GM12878 (cell line): Measurements from ENCODE around the gene MAGED1. TPM values are rescaled to one million over a fixed set of nuclear protein-coding genes. Genes with fewer than 3 reads are reported as not detected.

Source experiments
- ATAC-seq: fragments of 200-7000 bp; cut with Tn5 transposase; 3 replicates; pipeline ENCODE4 v1.9.1; 2020; ENCODE audit warnings: mild to moderate bottlenecking, moderate library complexity
- BruUV-seq: library from RNA; stranded (reverse); fragments of 400-500 nt; replicated peaks from 2 replicates; lab custom pipeline; 2021; lab: Mats Ljungman, UMichigan
- CTCF ChIA-PET: fragments of 300-600 bp; sonication (Branson Sonifier 250); formaldehyde crosslinking; extraction: SDS; loops from one replicate; lab custom pipeline; 2021; ENCODE audit warnings: inconsistent platforms; lab: Yijun Ruan, JAX
- POLR2A ChIA-PET: fragments of 350-600 bp; formaldehyde crosslinking; extraction: SDS; loops from one replicate; lab custom pipeline; 2021; ENCODE audit warnings: inconsistent platforms; lab: Charles Lee
- RAD21 ChIA-PET: fragments of 300-600 bp; sonication (Branson Sonifier 250); formaldehyde crosslinking; loops from one replicate; lab custom pipeline; 2023; ENCODE audit warnings: antibody characterized with exemption; ENCODE audit not compliant: unreplicated experiment; lab: Charles Lee
- SMC1A ChIA-PET: fragments of 300-600 bp; sonication (Branson Sonifier 250); formaldehyde crosslinking; loops from one replicate; lab custom pipeline; 2023; ENCODE audit not compliant: unreplicated experiment, uncharacterized antibody; lab: Charles Lee
- DNase-seq: peaks from one replicate; pipeline ENCODE4 v3.0.0-alpha.2; 2011; ENCODE audit warnings: low read depth, low spot score
- FAIRE-seq: peaks from 3 replicates; lab custom pipeline; 2011; peaks lifted over from hg19 to GRCh38; lab: Jason Lieb, UNC
- H2AFZ ChIP-seq: 2 replicates; pipeline ENCODE4 v1.6.0; 2011; ENCODE audit warnings: low read depth, low read length, control low read depth; ENCODE audit not compliant: control insufficient read depth
- H3K27ac ChIP-seq: 2 replicates; pipeline ENCODE4 v1.5.1; 2011; ENCODE audit warnings: control low read depth; ENCODE audit not compliant: control insufficient read depth, insufficient read depth
- H3K27me3 ChIP-seq, 2 experiments: replicated peaks in 1 of 2; 2 replicates each; pipeline versions ENCODE4 v1.6.0 to v1.6.1; 2011; ENCODE audit warnings: low read length in 1 of 2; ENCODE audit not compliant: control insufficient read depth in 2 of 2, insufficient read depth in 2 of 2
- H3K36me3 ChIP-seq, 2 experiments: 2 replicates each; pipeline ENCODE4 v1.5.1; 2011; ENCODE audit warnings: low read length in 1 of 2; ENCODE audit not compliant: control insufficient read depth in 2 of 2, insufficient read depth in 2 of 2
- H3K4me1 ChIP-seq: 2 replicates; pipeline ENCODE4 v1.6.1; 2011; ENCODE audit warnings: mild to moderate bottlenecking, low read length, moderate library complexity, mixed read lengths; ENCODE audit not compliant: control insufficient read depth, insufficient read depth
- H3K4me2 ChIP-seq: 2 replicates; pipeline ENCODE4 v1.6.0; 2011; ENCODE audit warnings: control low read depth; ENCODE audit not compliant: control insufficient read depth, insufficient read depth
- H3K4me3 ChIP-seq: fragments of 200-600 bp; sonication (generic); 2 replicates; pipeline ENCODE4 v1.5.1; 2016
- H3K79me2 ChIP-seq: 2 replicates; pipeline ENCODE4 v1.6.0; 2011; ENCODE audit warnings: low read length; ENCODE audit not compliant: control insufficient read depth, insufficient read depth
- H3K9ac ChIP-seq: 2 replicates; pipeline ENCODE4 v1.8.0; 2011; ENCODE audit warnings: low read length, control low read depth, mixed read lengths; ENCODE audit not compliant: control insufficient read depth, insufficient read depth
- H3K9me3 ChIP-seq: replicated peaks from 3 replicates; pipeline ENCODE4 v1.5.1; 2011; ENCODE audit warnings: mild to moderate bottlenecking, low read length; ENCODE audit not compliant: control insufficient read depth, insufficient read depth
- H4K20me1 ChIP-seq: 2 replicates; pipeline ENCODE4 v1.6.0; 2011; ENCODE audit not compliant: control insufficient read depth, insufficient read depth
- CBFB ChIP-seq: IDR thresholded peaks from 2 replicates; pipeline ENCODE4 v1.6.1; 2016; ENCODE audit warnings: antibody characterized with exemption, low read depth
- CBX3 ChIP-seq: fragments of 200-600 bp; sonication (generic); IDR thresholded peaks from 2 replicates; pipeline ENCODE4 v1.6.1; 2016; ENCODE audit warnings: low read depth, borderline replicate concordance
- HDGF ChIP-seq: fragments of 450-650 bp; IDR thresholded peaks from 2 replicates; pipeline ENCODE4 v1.6.1; 2016; ENCODE audit warnings: antibody characterized with exemption
- HSF1 ChIP-seq: fragments of 150-350 bp; IDR thresholded peaks from 2 replicates; pipeline ENCODE4 v1.6.1; 2014; ENCODE audit warnings: mild to moderate bottlenecking, low read depth, low read length
- MAX ChIP-seq: IDR thresholded peaks from 2 replicates; pipeline ENCODE4 v1.6.1; 2012; ENCODE audit warnings: low read depth, low read length, improper control_type of control experiment
- NKRF ChIP-seq: fragments of 450-650 bp; conservative IDR thresholded peaks from 2 replicates; pipeline ENCODE4 v1.6.1; 2017; ENCODE audit warnings: mild to moderate bottlenecking, moderate library complexity
- PAX8 ChIP-seq: fragments of 450-650 bp; IDR thresholded peaks from 2 replicates; pipeline ENCODE4 v1.6.1; 2017; ENCODE audit warnings: mild to moderate bottlenecking, moderate library complexity
- RAD51 ChIP-seq: fragments of 450-650 bp; IDR thresholded peaks from 2 replicates; pipeline ENCODE4 v1.6.1; 2016; ENCODE audit warnings: moderate library complexity, mild to moderate bottlenecking, inconsistent platforms
- SMARCA5 ChIP-seq: fragments of 450-650 bp; IDR thresholded peaks from 2 replicates; pipeline ENCODE4 v1.6.1; 2017; ENCODE audit warnings: mild to moderate bottlenecking
- TARDBP ChIP-seq: IDR thresholded peaks from 2 replicates; pipeline ENCODE4 v1.6.1; 2016; ENCODE audit warnings: borderline replicate concordance
- YY1 ChIP-seq: IDR thresholded peaks from 2 replicates; pipeline ENCODE4 v1.6.1; 2011; ENCODE audit warnings: low read depth, mild to moderate bottlenecking, low read length
- ZNF207 ChIP-seq: fragments of 450-650 bp; IDR thresholded peaks from 2 replicates; pipeline ENCODE4 v1.6.1; 2014; ENCODE audit warnings: antibody characterized with exemption, mild to moderate bottlenecking, borderline replicate concordance
- ZNF217 ChIP-seq: fragments of 450-650 bp; IDR thresholded peaks from 2 replicates; pipeline ENCODE4 v1.6.1; 2017; ENCODE audit warnings: antibody characterized with exemption, mild to moderate bottlenecking
- WGBS: methylation state at CpG from one replicate; pipeline ENCODE4 v1.1.6; 2016; ENCODE audit warnings: low lambda C conversion rate; ENCODE audit not compliant: insufficient replicate concordance, insufficient coverage; ENCODE audit errors: missing lambda C conversion rate; 5-methylcytosine and 5-hydroxymethylcytosine counted together
- in situ Hi-C: fragments of 300-500 bp; cut with MboI; formaldehyde crosslinking; loops from 9 replicates; pipeline ENCODE4 v1.14.3; 2018; ENCODE audit warnings: mixed read lengths
- intact Hi-C: fragments of 100-400 bp; cut with micrococcal nuclease; formaldehyde crosslinking; loops from one replicate; pipeline ENCODE4 v1.14.2; 2022; ENCODE audit not compliant: unreplicated experiment
- polyA plus RNA-seq, 11 experiments: library from polyadenylated mRNA; depleted of rRNA in 4 of 11; unstranded in 6 of 11; stranded (reverse) in 5 of 11; fragments of >200 nt; fragmentation: Nextera tagmentation in 4 of 11; fragmentation: Illumina TruSeq in 1 of 11; extraction: Ambion mirVana in 4 of 11; extraction: Trizol in 1 of 11; gene quantifications; 1 replicate in 1 of 11; 2 replicates in 10 of 11; pipeline versions ENCODE4 v1.2.1 to v1.2.3, GENCODE V29; 2011 to 2016; ENCODE audit warnings: inconsistent platforms in 2 of 11, missing spikeins in 2 of 11, low read depth in 1 of 11
- total RNA-seq, 4 experiments: library from RNA; depleted of rRNA in 3 of 4; stranded (reverse); fragments of >200 nt in 3 of 4; fragmentation: Illumina TruSeq in 1 of 4; extraction: Trizol in 1 of 4; gene quantifications; 2 replicates each; pipeline versions ENCODE4 v1.2.1 to v1.2.3, GENCODE V29; 2013 to 2021

MAGED1 gene
- total and polyA plus RNA-seq, 10 of the 15 experiments (the other 5 are each of a cell fraction or from before 2014, with no cell fraction given) = 26.3 to 149 (median 88.9) TPM

GRCh38 chrX:51922561-51922960 lies 29.1 kb downstream of the MAGED1 start:
- Histone ChIP-seq H2AFZ (no peak overlapping the region), H3K4me1 (no peaks in the 10 kb centered on the region), H3K79me2 (no peaks in the 10 kb centered on the region), H3K4me3 (no peak overlapping the region), H3K4me2 (no peak overlapping the region), H3K27ac (no peak overlapping the region), H3K36me3 (no peaks in the 10 kb centered on the region), H3K27me3 (no peaks in the 10 kb centered on the region), H4K20me1 (no peaks in the 10 kb centered on the region), H3K9ac (no peak overlapping the region), H3K9me3 (no peaks in the 10 kb centered on the region)
- SMC1A ChIA-PET = interaction anchor here (0.9 kb wide), 1 partner anchor 893 kb away, joined by 3 read pairs; no protein-coding TSS in a partner anchor
- POLR2A ChIA-PET = no interaction called here
- in situ Hi-C loops (no loop called here), intact Hi-C loops (no loop called here)
- TF ChIP-seq HSF1 (no peak), PAX8 (no peak), YY1 (no peak), CBX3 (no peak), CBFB (no peak)
- CTCF ChIA-PET = no interaction called here
- whole genome bisulfite sequencing = 0% methylated on average over 1 of the region's 1 CpG
- ATAC-seq = no peak
- no TSS peak for BruUV-seq
- RAD21 ChIA-PET = no interaction called here
- no peak for DNase-seq
- no peak for FAIRE-seq

GRCh38 chrX:51931566-51932150 lies 38.2 kb downstream of the MAGED1 start:
- intact Hi-C loops = no loop called here
- Histone ChIP-seq H2AFZ (no peak overlapping the region), H3K4me2 (no peak overlapping the region), H4K20me1 (no peaks in the 10 kb centered on the region), H3K36me3 (no peaks in the 10 kb centered on the region), H3K79me2 (no peaks in the 10 kb centered on the region), H3K27me3 (no peaks in the 10 kb centered on the region), H3K27ac (no peak overlapping the region), H3K4me3 (no peak overlapping the region), H3K4me1 (no peaks in the 10 kb centered on the region), H3K9me3 (no peaks in the 10 kb centered on the region; the same call in 2 of the 3 replicates), H3K9ac (no peak overlapping the region)
- ChIA-PET POLR2A (no interaction called here), SMC1A (no interaction called here), RAD21 (no interaction called here), CTCF (no interaction called here)
- BruUV-seq = no TSS peak
- WGBS = 65% methylated on average over 3 of the region's 3 CpGs
- ATAC-seq = no peak
- in situ Hi-C loops = no loop called here
- no peak for DNase-seq
- FAIRE-seq = no peak
- TF ChIP-seq ZNF217 (no peak), SMARCA5 (no peak), RAD51 (no peak), MAX (no peak), ZNF207 (no peak), HDGF (no peak), NKRF (no peak), TARDBP (no peak)
